Left lung (tissue), 10 donors: ENCODE measurements around the gene TRAP1. TPM values are rescaled to one million over a fixed set of nuclear protein-coding genes. Genes with fewer than 3 reads are reported as not detected.

Experiments
- ATAC-seq: fragments of 200-7000 bp; cut with Tn5 transposase; one replicate; pipeline ENCODE4 v1.9.1; 2020; ENCODE audit warnings: moderate library complexity
- DNase-seq, 4 donors: peaks; one replicate each; pipeline ENCODE4 v3.0.0-alpha.2; 2013 to 2020
- H3K27ac ChIP-seq, 2 donors: fragments of 200-600 bp; sonication (generic) in 1 of 2; one replicate each; pipeline versions ENCODE4 v1.5.0 to v1.8.0; 2020 to 2021
- H3K27me3 ChIP-seq, 2 donors: fragments of 200-600 bp; sonication (generic) in 1 of 2; one replicate each; pipeline versions ENCODE4 v1.5.0 to v1.8.0; 2020 to 2021
- H3K36me3 ChIP-seq, 2 donors: fragments of 200-600 bp; sonication (generic) in 1 of 2; one replicate each; pipeline versions ENCODE4 v1.5.0 to v1.8.0; 2020 to 2021
- H3K4me1 ChIP-seq, 2 donors: fragments of 200-600 bp; one replicate each; pipeline ENCODE4 v1.8.0; 2021
- H3K4me3 ChIP-seq, 2 donors: fragments of 200-600 bp; sonication (generic) in 1 of 2; one replicate each; pipeline versions ENCODE4 v1.5.0 to v1.8.0; 2020 to 2021; ENCODE audit warnings: mild to moderate bottlenecking in 1 of 2
- H3K9me3 ChIP-seq, 2 donors: fragments of 200-600 bp; sonication (generic) in 1 of 2; one replicate each; pipeline versions ENCODE4 v1.5.0 to v1.8.0; 2020 to 2021
- CTCF ChIP-seq, 2 donors: fragments of 200-600 bp; sonication (generic) in 1 of 2; IDR thresholded peaks; one replicate each; pipeline versions ENCODE4 v1.5.0 to v1.8.0; 2021; ENCODE audit warnings: antibody characterized with exemption in 2 of 2
- intact Hi-C, 2 donors: fragments of 100-400 bp; cut with DNase I; formaldehyde crosslinking; loops; one replicate each; pipeline versions ENCODE4 v1.11.2 to v1.14.2; 2022
- polyA plus RNA-seq, 6 donors: library from polyadenylated mRNA; unstranded; fragments of 120-200 nt; gene quantifications; one replicate each; pipeline ENCODE4 v1.2.1, GENCODE V29; 2013; ENCODE audit not compliant: insufficient read length in 6 of 6
- total RNA-seq, 2 donors: library from RNA; stranded (reverse); fragmentation: NEBNext Ultra II Directional; extraction: Animal tissue kit (Norgen Biotek cat#: 25700); gene quantifications; one replicate each; pipeline ENCODE4 v1.2.1, GENCODE V29; 2021
- donor health status: DM: no; HTN: yes; CAD: no.
- donor health status: DM: no; HTN: no; CAD: no.

The TRAP1 gene
- total and polyA plus RNA-seq, 8 donors = 49.1 to 100 (median 82.7) TPM

GRCh38 chr16:3761375-3762106 is 44.2 kb upstream of the TRAP1 start:
- Histone ChIP-seq H3K9me3 (no peaks in the 10 kb centered on the region), H3K27me3 (no peaks in the 10 kb centered on the region), H3K27ac (no peak overlapping the region), H3K36me3 (peaks cover 0 to 97% of the 10 kb centered on the region in 2 donors), H3K4me1 (no peaks in the 10 kb centered on the region), H3K4me3 (no peak overlapping the region)
- ATAC-seq (no peak), DNase-seq (no peak)
- intact Hi-C loops = no loop called here
- TF ChIP-seq CTCF (IDR thresholded peaks at IDR 0.05) = no peak

GRCh38 chr16:3760518-3760917 is 43.2 kb upstream of the TRAP1 start:
- intact Hi-C loops = no loop called here
- H3K27ac ChIP-seq = no peak overlapping the region
- TF ChIP-seq CTCF (IDR thresholded peaks at IDR 0.05) = no peak
- no peak overlapping the region for H3K4me3 ChIP-seq
- no peaks in the 10 kb centered on the region for H3K27me3 ChIP-seq
- H3K9me3 ChIP-seq = no peaks in the 10 kb centered on the region
- ATAC-seq = no peak
- no peak for DNase-seq
- H3K4me1 ChIP-seq = no peaks in the 10 kb centered on the region
- H3K36me3 ChIP-seq = peaks cover 0 to 96% of the 10 kb centered on the region in 2 donors

- no peak for TF ChIP-seq CTCF (IDR thresholded peaks at IDR 0.05)
- intact Hi-C loops = no loop called here
- H3K27ac ChIP-seq = no peak overlapping the region
- H3K27me3 ChIP-seq = no peaks in the 10 kb centered on the region
- peaks cover 0 to 96% of the 10 kb centered on the region in 2 donors for H3K36me3 ChIP-seq
- H3K4me3 ChIP-seq = no peak overlapping the region
- H3K4me1 ChIP-seq = no peaks in the 10 kb centered on the region
- no peak for ATAC-seq
- DNase-seq = no peak
- no peaks in the 10 kb centered on the region for H3K9me3 ChIP-seq
Measured at GRCh38 chr16:3759736-3760135, 42.4 kb upstream of the TRAP1 start.

- TF ChIP-seq CTCF (IDR thresholded peaks at IDR 0.05) = no peak
- Histone ChIP-seq H3K27ac (no peak overlapping the region), H3K4me3 (no peak overlapping the region), H3K36me3 (peaks cover 0 to 86% of the 10 kb centered on the region in 2 donors), H3K9me3 (no peaks in the 10 kb centered on the region), H3K4me1 (no peaks in the 10 kb centered on the region), H3K27me3 (no peaks in the 10 kb centered on the region)
- intact Hi-C loops = no loop called here
- no peak for ATAC-seq
- no peak for DNase-seq
Measured at GRCh38 chr16:3756113-3756512, 38.8 kb upstream of the TRAP1 start.

GRCh38 chr16:3755249-3755648 is 37.9 kb upstream of the TRAP1 start:
- no peak overlapping the region for H3K27ac ChIP-seq
- H3K36me3 ChIP-seq = peaks cover 0 to 86% of the 10 kb centered on the region in 2 donors
- H3K4me3 ChIP-seq = no peak overlapping the region
- no peak for TF ChIP-seq CTCF (IDR thresholded peaks at IDR 0.05)
- H3K9me3 ChIP-seq = no peaks in the 10 kb centered on the region
- intact Hi-C loops = no loop called here
- DNase-seq (no peak), ATAC-seq (no peak)
- H3K4me1 ChIP-seq = no peaks in the 10 kb centered on the region
- no peaks in the 10 kb centered on the region for H3K27me3 ChIP-seq
